Vagina (tissue), 2 donors: Measurements from ENCODE around the gene TMPRSS11A. TPM values are rescaled to one million over a fixed set of nuclear protein-coding genes. Genes with fewer than 3 reads are reported as not detected.

Experiments
- DNase-seq, 2 donors: peaks; one replicate each; pipeline ENCODE4 v3.0.0-alpha.2; 2017; ENCODE audit errors: extremely low spot score in 2 of 2
- H3K27ac ChIP-seq: fragments of 200-600 bp; sonication (generic); one replicate; pipeline ENCODE4 v1.5.1; 2019
- H3K27me3 ChIP-seq: fragments of 200-600 bp; sonication (generic); one replicate; pipeline ENCODE4 v1.5.1; 2019
- H3K36me3 ChIP-seq, 2 donors: fragments of 200-600 bp; sonication (generic); one replicate each; pipeline ENCODE4 v1.5.1; 2017 to 2019
- H3K4me1 ChIP-seq: fragments of 200-600 bp; sonication (generic); one replicate; pipeline ENCODE4 v1.5.1; 2019
- H3K4me3 ChIP-seq, 2 donors: fragments of 200-600 bp; sonication (generic); 1 replicate in 1 of 2; 2 replicates in 1 of 2; pipeline ENCODE4 v1.5.1; 2016 to 2019
- H3K9me3 ChIP-seq: fragments of 200-600 bp; sonication (generic); one replicate; pipeline ENCODE4 v1.5.1; 2019
- POLR2A ChIP-seq, 2 donors: fragments of 450-650 bp; IDR thresholded peaks; one replicate each; pipeline ENCODE4 v1.6.1; 2017; ENCODE audit warnings: antibody characterized with exemption in 2 of 2, mild to moderate bottlenecking in 2 of 2, moderate library complexity in 2 of 2
- POLR2AphosphoS5 ChIP-seq, 2 donors: sonication (generic); formaldehyde crosslinking; IDR thresholded peaks; one replicate each; pipeline ENCODE4 v1.9.0; 2017; ENCODE audit warnings: antibody characterized with exemption in 2 of 2, mild to moderate bottlenecking in 2 of 2, low read depth in 1 of 2; ENCODE audit not compliant: insufficient read depth in 1 of 2
- intact Hi-C: fragments of 100-400 bp; cut with DNase I; formaldehyde crosslinking; loops from one replicate; pipeline ENCODE4 v1.15.1; 2023
- total RNA-seq: library from RNA; depleted of rRNA; stranded (reverse); fragments of >200 nt; gene quantifications from one replicate; pipeline ENCODE4 v1.2.3, GENCODE V29; 2016
- TF ChIP-seq, protein P1 (sequence below), 3 experiments: fragments of 450-650 bp in 2 of 3; fragments of 200-600 bp in 1 of 3; sonication (generic) in 1 of 3; IDR thresholded peaks; one replicate each; pipeline ENCODE4 v1.5.1; 2017 to 2019; ENCODE audit warnings: antibody characterized with exemption in 3 of 3, mild to moderate bottlenecking in 2 of 3, moderate library complexity in 2 of 3

The TMPRSS11A gene
- total RNA-seq, 1 donor from 2014 or later, result 26.0 TPM

GRCh38 chr4:67940506-67940905 is 22.8 kb downstream of the TMPRSS11A start:
- Histone ChIP-seq H3K4me1 (no peaks in the 10 kb centered on the region), H3K27ac (no peak overlapping the region), H3K27me3 (no peaks in the 10 kb centered on the region), H3K4me3 (no peak overlapping the region), H3K36me3 (no peaks in the 10 kb centered on the region), H3K9me3 (no peaks in the 10 kb centered on the region)
- intact Hi-C loops, result no loop called here
- no peak for DNase-seq
- no peak for TF ChIP-seq POLR2A (IDR thresholded peaks at IDR 0.05)
- no peak for TF ChIP-seq POLR2AphosphoS5 (IDR thresholded peaks at IDR 0.05; ENCODE audit: insufficient read depth in 1 of 2, low read depth in 1 of 2)
- TF ChIP-seq, protein P1, sequence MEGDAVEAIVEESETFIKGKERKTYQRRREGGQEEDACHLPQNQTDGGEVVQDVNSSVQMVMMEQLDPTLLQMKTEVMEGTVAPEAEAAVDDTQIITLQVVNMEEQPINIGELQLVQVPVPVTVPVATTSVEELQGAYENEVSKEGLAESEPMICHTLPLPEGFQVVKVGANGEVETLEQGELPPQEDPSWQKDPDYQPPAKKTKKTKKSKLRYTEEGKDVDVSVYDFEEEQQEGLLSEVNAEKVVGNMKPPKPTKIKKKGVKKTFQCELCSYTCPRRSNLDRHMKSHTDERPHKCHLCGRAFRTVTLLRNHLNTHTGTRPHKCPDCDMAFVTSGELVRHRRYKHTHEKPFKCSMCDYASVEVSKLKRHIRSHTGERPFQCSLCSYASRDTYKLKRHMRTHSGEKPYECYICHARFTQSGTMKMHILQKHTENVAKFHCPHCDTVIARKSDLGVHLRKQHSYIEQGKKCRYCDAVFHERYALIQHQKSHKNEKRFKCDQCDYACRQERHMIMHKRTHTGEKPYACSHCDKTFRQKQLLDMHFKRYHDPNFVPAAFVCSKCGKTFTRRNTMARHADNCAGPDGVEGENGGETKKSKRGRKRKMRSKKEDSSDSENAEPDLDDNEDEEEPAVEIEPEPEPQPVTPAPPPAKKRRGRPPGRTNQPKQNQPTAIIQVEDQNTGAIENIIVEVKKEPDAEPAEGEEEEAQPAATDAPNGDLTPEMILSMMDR (IDR thresholded peaks at IDR 0.05), result no peak

- no peak overlapping the region for H3K27ac ChIP-seq
- DNase-seq, result no peak
- H3K27me3 ChIP-seq, result no peaks in the 10 kb centered on the region
- peaks cover 12% of the 10 kb centered on the region for H3K4me1 ChIP-seq
- no peak overlapping the region for H3K4me3 ChIP-seq
- H3K9me3 ChIP-seq, result no peaks in the 10 kb centered on the region
- H3K36me3 ChIP-seq, result no peaks in the 10 kb centered on the region
- intact Hi-C loops, result no loop called here
- TF ChIP-seq POLR2AphosphoS5 (IDR thresholded peaks at IDR 0.05; ENCODE audit: insufficient read depth in 1 of 2, low read depth in 1 of 2) (no peak), POLR2A (IDR thresholded peaks at IDR 0.05) (no peak)
- TF ChIP-seq, protein P1 (IDR thresholded peaks at IDR 0.05), result no peak
These were observed 24.1 kb downstream of the TMPRSS11A start for GRCh38 chr4:67939195-67939594.

- Histone ChIP-seq H3K27me3 (no peaks in the 10 kb centered on the region), H3K4me1 (peaks cover 16% of the 10 kb centered on the region), H3K9me3 (no peaks in the 10 kb centered on the region), H3K36me3 (no peaks in the 10 kb centered on the region), H3K27ac (no peak overlapping the region), H3K4me3 (no peak overlapping the region)
- intact Hi-C loops, result no loop called here
- TF ChIP-seq POLR2AphosphoS5 (IDR thresholded peaks at IDR 0.05; ENCODE audit: insufficient read depth in 1 of 2, low read depth in 1 of 2) (no peak), POLR2A (IDR thresholded peaks at IDR 0.05) (no peak)
- TF ChIP-seq, protein P1 (IDR thresholded peaks at IDR 0.05), result no peak
- no peak for DNase-seq
These were observed 27.4 kb downstream of the TMPRSS11A start for GRCh38 chr4:67935888-67936287.

DNA sequence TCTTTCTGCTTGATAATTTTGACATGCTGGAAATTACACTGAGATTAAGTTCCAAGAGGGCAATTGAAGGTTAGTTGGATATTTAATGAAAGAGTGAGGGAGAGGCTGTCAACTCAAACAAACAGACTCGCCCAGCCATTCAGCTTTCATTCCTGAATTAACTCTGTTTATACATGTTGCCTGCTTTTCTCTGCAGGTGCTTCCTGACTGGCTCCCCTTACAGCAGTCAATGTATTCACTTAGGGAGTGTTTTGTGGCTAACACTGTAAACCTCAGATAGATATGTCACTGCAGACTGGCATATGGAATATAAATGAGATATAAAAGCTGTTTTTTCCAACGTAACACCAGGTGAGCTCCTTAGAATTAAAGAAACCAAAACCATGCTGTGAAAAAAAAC is 28.7 kb downstream of the TMPRSS11A start:
- intact Hi-C loops, result no loop called here
- TF ChIP-seq, protein P1 (IDR thresholded peaks at IDR 0.05), result no peak
- no peak for TF ChIP-seq POLR2AphosphoS5 (IDR thresholded peaks at IDR 0.05; ENCODE audit: insufficient read depth in 1 of 2, low read depth in 1 of 2)
- TF ChIP-seq POLR2A (IDR thresholded peaks at IDR 0.05), result no peak
- no peak overlapping the region for H3K4me3 ChIP-seq
- no peak for DNase-seq
- H3K27ac ChIP-seq, result no peak overlapping the region
- H3K27me3 ChIP-seq, result no peaks in the 10 kb centered on the region
- H3K36me3 ChIP-seq, result no peaks in the 10 kb centered on the region
- H3K9me3 ChIP-seq, result no peaks in the 10 kb centered on the region
- H3K4me1 ChIP-seq, result peaks cover 16% of the 10 kb centered on the region

DNA sequence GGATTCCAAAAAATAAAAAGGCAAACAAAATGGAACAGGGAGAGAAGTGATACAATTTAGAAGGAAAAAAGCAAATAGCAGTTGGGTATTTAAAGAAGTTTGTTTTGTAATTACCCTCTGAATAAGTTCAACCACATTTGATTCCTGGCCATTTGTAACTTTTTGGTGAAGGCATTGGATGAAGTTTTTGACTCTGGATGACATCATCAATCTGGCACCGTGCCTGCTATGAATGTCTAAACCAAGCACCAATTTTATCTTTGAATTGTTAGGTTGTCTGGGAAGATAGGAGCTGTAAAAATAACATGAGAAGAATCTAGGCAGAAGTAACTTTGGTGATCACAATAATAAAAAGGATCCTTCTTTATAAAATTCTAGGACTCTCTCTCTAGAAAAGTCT is 29.5 kb downstream of the TMPRSS11A start:
- Histone ChIP-seq H3K4me1 (peaks cover 16% of the 10 kb centered on the region), H3K27ac (no peak overlapping the region)

More for the DNA sequence above, 29.5 kb downstream of the TMPRSS11A start:
- no peak for DNase-seq
- intact Hi-C loops, result no loop called here
- no peaks in the 10 kb centered on the region for H3K27me3 ChIP-seq
- H3K4me3 ChIP-seq, result no peak overlapping the region
- TF ChIP-seq POLR2AphosphoS5 (IDR thresholded peaks at IDR 0.05; ENCODE audit: insufficient read depth in 1 of 2, low read depth in 1 of 2), result no peak
- TF ChIP-seq, protein P1 (IDR thresholded peaks at IDR 0.05), result no peak
- TF ChIP-seq POLR2A (IDR thresholded peaks at IDR 0.05), result no peak
- H3K36me3 ChIP-seq, result no peaks in the 10 kb centered on the region
- no peaks in the 10 kb centered on the region for H3K9me3 ChIP-seq
